Measurements from ENCODE around the gene ATXN1L. TPM values are rescaled to one million over a fixed set of nuclear protein-coding genes. Genes with fewer than 3 reads are reported as not detected.

ATXN1L gene, protein sequence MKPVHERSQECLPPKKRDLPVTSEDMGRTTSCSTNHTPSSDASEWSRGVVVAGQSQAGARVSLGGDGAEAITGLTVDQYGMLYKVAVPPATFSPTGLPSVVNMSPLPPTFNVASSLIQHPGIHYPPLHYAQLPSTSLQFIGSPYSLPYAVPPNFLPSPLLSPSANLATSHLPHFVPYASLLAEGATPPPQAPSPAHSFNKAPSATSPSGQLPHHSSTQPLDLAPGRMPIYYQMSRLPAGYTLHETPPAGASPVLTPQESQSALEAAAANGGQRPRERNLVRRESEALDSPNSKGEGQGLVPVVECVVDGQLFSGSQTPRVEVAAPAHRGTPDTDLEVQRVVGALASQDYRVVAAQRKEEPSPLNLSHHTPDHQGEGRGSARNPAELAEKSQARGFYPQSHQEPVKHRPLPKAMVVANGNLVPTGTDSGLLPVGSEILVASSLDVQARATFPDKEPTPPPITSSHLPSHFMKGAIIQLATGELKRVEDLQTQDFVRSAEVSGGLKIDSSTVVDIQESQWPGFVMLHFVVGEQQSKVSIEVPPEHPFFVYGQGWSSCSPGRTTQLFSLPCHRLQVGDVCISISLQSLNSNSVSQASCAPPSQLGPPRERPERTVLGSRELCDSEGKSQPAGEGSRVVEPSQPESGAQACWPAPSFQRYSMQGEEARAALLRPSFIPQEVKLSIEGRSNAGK
- total RNA-seq (2022; extraction: Qiagen RNA extraction), result 14.8 to 20.7 TPM (median 19.1 TPM) in 5 replicates

DNA sequence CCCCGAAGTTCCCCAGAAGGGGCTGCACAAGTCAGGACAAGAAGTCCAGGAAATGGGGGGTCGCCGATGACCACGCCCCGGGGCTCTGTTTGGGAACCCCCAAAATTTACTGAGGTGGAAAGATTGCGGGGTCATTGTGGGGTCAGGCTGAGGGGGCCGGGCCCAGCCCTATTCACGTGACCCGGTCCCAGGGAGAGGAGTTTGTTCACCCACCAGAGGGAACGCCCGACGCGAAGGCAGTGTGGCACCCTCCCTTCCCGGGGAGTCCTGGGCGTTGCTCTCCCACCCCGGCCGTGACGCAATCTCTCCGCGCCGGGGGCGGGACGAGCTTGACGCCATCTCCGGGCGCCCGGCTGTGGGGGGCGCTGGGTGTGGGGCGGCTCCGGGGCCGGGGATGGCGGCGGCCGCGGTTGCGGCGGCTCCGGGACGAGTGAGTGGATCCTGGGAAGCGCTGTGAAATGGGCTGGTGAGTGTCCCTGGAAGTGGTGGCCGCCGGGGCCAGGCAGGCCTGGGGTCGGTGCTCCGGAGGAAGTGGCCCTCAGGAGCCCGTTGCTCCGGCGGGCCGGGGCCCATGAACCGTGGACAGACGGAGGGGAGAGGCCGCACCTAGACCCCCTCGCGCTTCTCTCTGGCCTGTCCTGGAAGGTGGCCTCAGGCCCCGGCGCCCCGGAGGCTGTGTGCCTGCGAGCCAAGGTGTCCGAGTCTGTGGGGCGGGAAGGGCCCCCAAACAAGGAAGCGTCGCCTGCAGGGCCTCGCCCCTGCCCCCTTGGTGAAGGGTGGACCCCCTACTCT, at the start of gene ATXN1L:
ATXN1L (plus strand) TSS at position 338 of the 792 bp plus-strand sequence. CDS start 3,765 bp downstream, outside the sequence.

DNA sequence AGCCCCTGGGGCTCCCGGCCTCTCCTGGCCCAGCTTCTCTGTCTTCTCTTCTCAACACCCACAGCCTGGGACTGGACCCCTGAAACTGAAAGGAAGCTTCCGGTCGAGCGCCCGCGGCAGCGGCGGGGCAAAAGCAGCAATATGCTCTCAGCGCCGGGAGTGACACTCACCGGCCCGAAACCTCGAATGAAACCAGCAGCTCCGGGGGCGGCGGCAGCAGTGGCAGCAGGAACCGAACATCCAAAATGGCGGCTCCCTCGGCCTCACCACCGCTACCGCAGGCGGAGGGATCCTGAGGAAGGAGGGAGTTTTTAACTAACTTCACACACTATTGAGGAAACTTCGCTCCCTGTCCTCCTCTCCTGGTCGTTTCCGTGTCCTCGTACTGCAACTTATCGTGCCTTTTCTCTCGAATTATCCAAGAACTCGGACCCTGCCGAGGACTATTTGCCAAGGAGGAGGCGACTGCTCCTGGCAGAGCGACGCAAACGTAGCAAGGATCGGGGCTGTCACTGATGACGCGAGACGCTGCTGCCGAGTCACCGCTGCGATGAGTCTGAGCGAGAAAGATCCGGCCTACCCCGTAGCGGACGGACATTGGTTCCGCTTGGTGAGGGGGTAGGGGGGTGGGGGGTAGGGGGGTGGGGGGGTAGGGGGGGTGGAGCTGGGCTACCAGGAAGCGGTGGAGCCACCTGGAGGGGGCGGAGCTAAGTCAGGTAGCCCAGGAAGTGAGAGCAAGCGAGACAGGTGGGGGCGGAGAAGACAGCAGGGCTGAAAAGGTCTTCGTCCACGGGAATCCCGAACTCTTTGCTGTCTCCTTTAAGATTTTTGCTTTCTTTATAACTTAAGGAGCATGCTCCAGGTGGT, 37.0 kb upstream of the ATXN1L start, which contains the start of gene AP1G1:
AP1G1 (minus strand) TSS at position 242 of the 867 bp plus-strand sequence. CDS start 19,355 bp downstream, outside the sequence.

DNA sequence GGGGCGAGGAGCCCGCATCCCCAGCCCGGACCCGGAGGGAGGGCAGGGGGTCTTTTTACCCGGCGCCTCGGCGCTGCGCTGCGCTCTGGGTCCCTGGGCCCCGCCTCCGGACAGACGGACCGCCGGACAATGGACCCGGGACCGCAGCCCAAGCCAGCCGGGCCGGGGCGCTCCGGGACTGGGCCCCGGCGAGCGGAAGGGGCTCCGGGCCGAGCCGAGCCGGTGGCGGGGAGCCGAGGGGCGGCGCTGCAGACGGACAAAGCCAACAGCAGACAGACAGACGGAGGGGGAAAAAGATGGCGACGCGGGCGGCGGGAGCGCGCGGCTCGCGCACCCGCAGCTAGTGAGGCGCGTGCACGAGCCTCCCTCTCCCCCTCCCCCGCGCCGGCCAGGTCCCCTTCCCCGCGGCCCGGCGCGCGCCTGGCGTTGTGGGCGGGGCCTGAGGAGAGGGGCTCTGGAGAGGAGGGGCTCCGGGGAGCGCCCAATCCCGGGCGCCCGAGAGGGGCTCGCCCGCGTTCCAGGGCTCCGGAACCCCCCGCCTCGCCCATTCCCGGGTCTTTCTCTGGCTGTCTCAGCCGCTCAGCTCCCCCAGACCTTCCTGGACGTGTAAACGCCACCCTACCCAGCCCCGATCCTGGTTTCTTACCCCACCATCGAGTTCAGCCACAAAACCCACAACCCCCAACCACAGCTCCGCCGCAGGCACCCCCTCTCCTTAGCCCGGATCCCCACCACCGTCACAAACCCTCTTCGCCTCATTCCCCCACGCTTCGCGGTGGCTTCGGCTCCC, 38.3 kb downstream of the ATXN1L start, which contains the start of gene ZNF821:
ZNF821 (minus strand) TSS at position 334 of the 790 bp plus-strand sequence. CDS start 4,236 bp downstream, outside the sequence.

DNA sequence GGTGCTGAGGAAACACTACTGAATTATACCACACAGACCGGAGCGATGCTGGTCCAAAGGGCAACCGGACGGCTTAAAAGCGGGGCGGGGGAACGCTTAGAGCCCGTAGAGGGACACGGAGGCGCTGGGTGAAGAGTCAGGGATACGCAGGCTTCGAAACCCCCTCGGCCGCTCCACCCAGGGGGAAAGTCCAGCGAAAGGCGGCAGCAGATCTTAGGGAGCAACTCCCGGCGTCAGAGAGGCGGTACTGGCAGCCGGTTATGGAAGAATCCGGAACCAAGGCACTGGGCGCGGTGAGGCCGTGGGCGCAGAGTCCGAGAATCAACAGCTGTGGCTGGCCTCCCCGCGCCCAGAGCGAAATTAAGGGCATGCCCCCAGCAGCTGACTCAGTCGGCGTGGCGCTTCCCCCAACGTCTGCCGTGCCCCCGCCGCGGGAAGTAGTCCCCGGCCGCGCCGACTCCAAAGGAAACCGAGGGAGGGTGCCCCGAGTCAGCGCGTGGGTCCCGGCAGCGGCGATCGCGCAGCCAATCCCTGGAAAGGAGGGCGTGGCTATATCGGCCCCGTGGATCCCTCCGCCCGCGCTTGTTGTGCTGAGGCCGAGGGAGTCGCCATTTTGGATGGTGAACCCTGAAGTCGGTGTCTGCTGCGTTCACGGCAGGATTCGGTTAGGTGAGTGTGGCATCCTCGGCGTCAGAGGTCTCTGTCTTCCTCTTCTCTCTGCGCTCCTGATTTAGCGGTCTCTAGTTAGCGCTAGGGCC, 49.3 kb downstream of the ATXN1L start, which contains the start of gene IST1:
IST1 (plus strand) TSS at position 611 of the 758 bp plus-strand sequence. CDS start 20,110 bp downstream, outside the sequence.

Other genes starting within 250 kb of the ATXN1L start
- gene MARVELD3, start 219.8 kb upstream of the ATXN1L start, total RNA-seq (2022; extraction: Qiagen RNA extraction), result 0.22 to 0.42 TPM (median 0.38 TPM) in 5 replicates
- gene PHLPP2, start 121.3 kb upstream of the ATXN1L start, total RNA-seq (2022; extraction: Qiagen RNA extraction), result 10.4 to 15.9 TPM (median 13.0 TPM) in 5 replicates
- gene AP1G1, start 37.1 kb upstream of the ATXN1L start, total RNA-seq (2022; extraction: Qiagen RNA extraction), result 43.6 to 61.9 TPM (median 55.2 TPM) in 5 replicates
- gene ZNF821, start 38.2 kb downstream of the ATXN1L start, total RNA-seq (2022; extraction: Qiagen RNA extraction), result 3.7 to 4.7 TPM (median 4.4 TPM) in 5 replicates
- 143 to 175 TPM (median 158 TPM) in 5 replicates for gene IST1, start 49.6 kb downstream of the ATXN1L start, total RNA-seq (2022; extraction: Qiagen RNA extraction)
- gene PKD1L3, start 154.4 kb downstream of the ATXN1L start, total RNA-seq (2022; extraction: Qiagen RNA extraction), result not detected in 5 replicates
- gene DHODH, start 162.8 kb downstream of the ATXN1L start, total RNA-seq (2022; extraction: Qiagen RNA extraction), result 13.6 to 16.0 TPM (median 14.6 TPM) in 5 replicates
- not detected in 5 replicates for gene HP, start 208.5 kb downstream of the ATXN1L start, total RNA-seq (2022; extraction: Qiagen RNA extraction)
- not detected in 5 replicates for gene HPR, start 217.2 kb downstream of the ATXN1L start, total RNA-seq (2022; extraction: Qiagen RNA extraction)
- 14.8 to 20.1 TPM (median 19.0 TPM) in 5 replicates for gene TXNL4B, start 247.6 kb downstream of the ATXN1L start, total RNA-seq (2022; extraction: Qiagen RNA extraction)
- 43.0 to 55.5 TPM (median 52.6 TPM) in 5 replicates for gene DHX38, start 247.9 kb downstream of the ATXN1L start, total RNA-seq (2022; extraction: Qiagen RNA extraction)